ENCODE results near the gene UBE2A. TPM values are rescaled to one million over a fixed set of nuclear protein-coding genes. Genes with fewer than 3 reads are reported as not detected.

UBE2A gene
- total RNA-seq, 1 experiment from 2014 or later = 43.3 TPM

DNA sequence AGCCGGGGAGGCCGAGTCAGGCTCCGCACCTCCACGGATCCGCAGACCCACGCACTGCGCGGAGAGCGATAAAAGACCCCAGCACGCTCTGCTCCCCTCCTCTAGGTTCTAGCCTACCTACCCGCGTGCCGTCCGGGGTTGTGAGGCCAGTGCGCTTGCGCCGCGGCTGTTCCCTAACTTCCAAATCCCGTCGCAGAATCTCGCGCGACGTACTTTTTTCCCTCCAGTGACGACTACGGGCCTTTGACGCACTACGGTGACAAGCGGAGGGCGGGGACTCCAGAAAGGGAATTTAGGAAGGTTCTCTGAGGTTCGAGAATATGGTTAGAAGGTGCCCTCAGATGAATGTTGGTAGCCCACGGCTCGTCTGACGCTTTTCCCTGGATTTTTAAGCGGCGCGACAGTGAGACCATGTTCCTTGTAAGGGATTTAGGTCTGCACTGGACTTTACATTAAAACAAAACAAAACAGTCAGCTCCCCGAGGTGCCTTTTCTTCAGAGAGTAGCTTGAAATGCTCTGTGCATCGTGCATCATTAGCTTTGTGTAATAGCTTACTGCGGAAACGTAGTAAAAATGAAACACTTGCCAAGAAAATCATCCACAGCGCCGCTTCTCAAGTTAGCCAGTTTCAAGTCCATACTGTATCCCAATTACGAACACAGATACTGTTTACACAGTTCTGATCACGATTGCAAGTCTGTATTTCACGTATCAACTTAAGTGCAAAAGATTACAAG lies 32.1 kb downstream of the UBE2A start, which contains the start of gene NKRF:
NKRF (minus strand) TSS at position 145 of the 738 bp plus-strand sequence.
- Mint-ChIP-seq H3K27me3 (ENCODE audit: low read depth) (peaks cover 35% of the 10 kb centered on the region), H3K9me3 (no peaks in the 10 kb centered on the region), H3K4me1 (peaks cover 20% of the 10 kb centered on the region), H3K36me3 (no peaks in the 10 kb centered on the region), H3K4me3 (peak within 1 kb of the TSS; percentile 81), H3K27ac (peak within 1 kb of the TSS; percentile 86)
- ChIA-PET CTCF (interaction anchor here (0.7 to 2.3 kb wide), 5 partner anchors 89 to 151 kb away, joined by 3 to 15 read pairs (median 5); no protein-coding TSS in a partner anchor), POLR2A (interaction anchor here (0.9 kb wide), 1 partner anchor 185 kb away, joined by 3 read pairs; the partner anchor contains the start of gene RPL39)
- peak; percentile 77 for ATAC-seq
- peak; percentile 85 for DNase-seq (ENCODE audit: low spot score)
- 0 out of 2 replicates have a peak, but pooled peaks have one; percentile 32 for TF ChIP-seq JUN (CRISPR knock-in tag; IDR thresholded peaks at IDR 0.05)
- TF ChIP-seq, protein P1, sequence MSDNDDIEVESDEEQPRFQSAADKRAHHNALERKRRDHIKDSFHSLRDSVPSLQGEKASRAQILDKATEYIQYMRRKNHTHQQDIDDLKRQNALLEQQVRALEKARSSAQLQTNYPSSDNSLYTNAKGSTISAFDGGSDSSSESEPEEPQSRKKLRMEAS (CRISPR knock-in tag; IDR thresholded peaks at IDR 0.05) = peak; percentile 70
- TF ChIP-seq, protein P2, sequence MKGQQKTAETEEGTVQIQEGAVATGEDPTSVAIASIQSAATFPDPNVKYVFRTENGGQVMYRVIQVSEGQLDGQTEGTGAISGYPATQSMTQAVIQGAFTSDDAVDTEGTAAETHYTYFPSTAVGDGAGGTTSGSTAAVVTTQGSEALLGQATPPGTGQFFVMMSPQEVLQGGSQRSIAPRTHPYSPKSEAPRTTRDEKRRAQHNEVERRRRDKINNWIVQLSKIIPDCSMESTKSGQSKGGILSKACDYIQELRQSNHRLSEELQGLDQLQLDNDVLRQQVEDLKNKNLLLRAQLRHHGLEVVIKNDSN (CRISPR knock-in tag; IDR thresholded peaks at IDR 0.05) = peak; percentile 27; the same call in 1 of the 2 replicates
- 0 out of 2 replicates have a peak, but pooled peaks have one; percentile 25 for TF ChIP-seq MYBL2 (CRISPR knock-in tag; IDR thresholded peaks at IDR 0.05)
- no peak for TF ChIP-seq TCF7 (CRISPR knock-in tag; IDR thresholded peaks at IDR 0.05; ENCODE audit: low read depth)
- no peak for TF ChIP-seq SMAD4 (CRISPR knock-in tag; IDR thresholded peaks at IDR 0.05)
- TF ChIP-seq, protein P3, sequence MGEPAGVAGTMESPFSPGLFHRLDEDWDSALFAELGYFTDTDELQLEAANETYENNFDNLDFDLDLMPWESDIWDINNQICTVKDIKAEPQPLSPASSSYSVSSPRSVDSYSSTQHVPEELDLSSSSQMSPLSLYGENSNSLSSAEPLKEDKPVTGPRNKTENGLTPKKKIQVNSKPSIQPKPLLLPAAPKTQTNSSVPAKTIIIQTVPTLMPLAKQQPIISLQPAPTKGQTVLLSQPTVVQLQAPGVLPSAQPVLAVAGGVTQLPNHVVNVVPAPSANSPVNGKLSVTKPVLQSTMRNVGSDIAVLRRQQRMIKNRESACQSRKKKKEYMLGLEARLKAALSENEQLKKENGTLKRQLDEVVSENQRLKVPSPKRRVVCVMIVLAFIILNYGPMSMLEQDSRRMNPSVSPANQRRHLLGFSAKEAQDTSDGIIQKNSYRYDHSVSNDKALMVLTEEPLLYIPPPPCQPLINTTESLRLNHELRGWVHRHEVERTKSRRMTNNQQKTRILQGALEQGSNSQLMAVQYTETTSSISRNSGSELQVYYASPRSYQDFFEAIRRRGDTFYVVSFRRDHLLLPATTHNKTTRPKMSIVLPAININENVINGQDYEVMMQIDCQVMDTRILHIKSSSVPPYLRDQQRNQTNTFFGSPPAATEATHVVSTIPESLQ (CRISPR knock-in tag; IDR thresholded peaks at IDR 0.05) = no peak
- TF ChIP-seq EMX1 (CRISPR knock-in tag; IDR thresholded peaks at IDR 0.05) = no peak
- 0 out of 2 replicates have a peak, but pooled peaks have one; percentile 27 for TF ChIP-seq SMAD3 (CRISPR knock-in tag; IDR thresholded peaks at IDR 0.05; ENCODE audit: borderline replicate concordance)

DNA sequence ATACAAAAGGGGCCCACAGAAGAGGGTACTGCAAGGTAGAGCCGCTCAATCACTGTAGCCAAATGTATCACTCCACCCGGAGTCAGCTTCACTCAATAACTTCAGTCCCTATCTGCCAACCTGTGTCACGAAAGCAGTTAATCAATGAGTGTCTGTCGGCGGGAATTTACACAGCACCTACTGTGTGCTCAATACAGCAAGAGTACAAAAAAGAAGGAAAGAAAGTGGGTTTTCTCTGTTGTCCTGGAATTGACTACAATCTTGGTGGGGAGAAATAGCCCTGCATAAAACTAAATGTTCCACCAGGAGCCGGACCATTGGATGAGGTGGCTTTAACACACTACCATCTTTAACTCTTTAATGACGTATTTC lies 32.6 kb downstream of the UBE2A start:
- Mint-ChIP-seq H3K4me1 (peaks cover 20% of the 10 kb centered on the region), H3K9me3 (no peaks in the 10 kb centered on the region), H3K4me3 (peak overlapping the region; percentile 80), H3K27me3 (ENCODE audit: low read depth) (peaks cover 35% of the 10 kb centered on the region), H3K27ac (peak overlapping the region; percentile 86; the same call in 1 of the 2 replicates), H3K36me3 (no peaks in the 10 kb centered on the region)
- ChIA-PET CTCF (interaction anchor here (2.3 kb wide), 1 partner anchor 95 kb away, joined by 9 read pairs; no protein-coding TSS in a partner anchor), POLR2A (no interaction called here)
- DNase-seq (ENCODE audit: low spot score) (no peak), ATAC-seq (no peak)
- TF ChIP-seq EMX1 (CRISPR knock-in tag; IDR thresholded peaks at IDR 0.05) (no peak), SMAD4 (CRISPR knock-in tag; IDR thresholded peaks at IDR 0.05) (no peak), ZBTB21 (CRISPR knock-in tag; IDR thresholded peaks at IDR 0.05; ENCODE audit: borderline replicate concordance) (no peak), CREB1 (CRISPR knock-in tag; IDR thresholded peaks at IDR 0.05) (no peak), NR1H2 (CRISPR knock-in tag; IDR thresholded peaks at IDR 0.05) (no peak), SOX15 (CRISPR knock-in tag; IDR thresholded peaks at IDR 0.05) (no peak)
- TF ChIP-seq, protein P4, sequence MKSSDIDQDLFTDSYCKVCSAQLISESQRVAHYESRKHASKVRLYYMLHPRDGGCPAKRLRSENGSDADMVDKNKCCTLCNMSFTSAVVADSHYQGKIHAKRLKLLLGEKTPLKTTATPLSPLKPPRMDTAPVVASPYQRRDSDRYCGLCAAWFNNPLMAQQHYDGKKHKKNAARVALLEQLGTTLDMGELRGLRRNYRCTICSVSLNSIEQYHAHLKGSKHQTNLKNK (CRISPR knock-in tag; IDR thresholded peaks at IDR 0.05) = no peak
- TF ChIP-seq, protein P5, sequence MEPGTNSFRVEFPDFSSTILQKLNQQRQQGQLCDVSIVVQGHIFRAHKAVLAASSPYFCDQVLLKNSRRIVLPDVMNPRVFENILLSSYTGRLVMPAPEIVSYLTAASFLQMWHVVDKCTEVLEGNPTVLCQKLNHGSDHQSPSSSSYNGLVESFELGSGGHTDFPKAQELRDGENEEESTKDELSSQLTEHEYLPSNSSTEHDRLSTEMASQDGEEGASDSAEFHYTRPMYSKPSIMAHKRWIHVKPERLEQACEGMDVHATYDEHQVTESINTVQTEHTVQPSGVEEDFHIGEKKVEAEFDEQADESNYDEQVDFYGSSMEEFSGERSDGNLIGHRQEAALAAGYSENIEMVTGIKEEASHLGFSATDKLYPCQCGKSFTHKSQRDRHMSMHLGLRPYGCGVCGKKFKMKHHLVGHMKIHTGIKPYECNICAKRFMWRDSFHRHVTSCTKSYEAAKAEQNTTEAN (CRISPR knock-in tag; IDR thresholded peaks at IDR 0.05) = no peak
- TF ChIP-seq, protein P6, sequence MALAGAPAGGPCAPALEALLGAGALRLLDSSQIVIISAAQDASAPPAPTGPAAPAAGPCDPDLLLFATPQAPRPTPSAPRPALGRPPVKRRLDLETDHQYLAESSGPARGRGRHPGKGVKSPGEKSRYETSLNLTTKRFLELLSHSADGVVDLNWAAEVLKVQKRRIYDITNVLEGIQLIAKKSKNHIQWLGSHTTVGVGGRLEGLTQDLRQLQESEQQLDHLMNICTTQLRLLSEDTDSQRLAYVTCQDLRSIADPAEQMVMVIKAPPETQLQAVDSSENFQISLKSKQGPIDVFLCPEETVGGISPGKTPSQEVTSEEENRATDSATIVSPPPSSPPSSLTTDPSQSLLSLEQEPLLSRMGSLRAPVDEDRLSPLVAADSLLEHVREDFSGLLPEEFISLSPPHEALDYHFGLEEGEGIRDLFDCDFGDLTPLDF (CRISPR knock-in tag; IDR thresholded peaks at IDR 0.05) = no peak
- TF ChIP-seq, protein P7, sequence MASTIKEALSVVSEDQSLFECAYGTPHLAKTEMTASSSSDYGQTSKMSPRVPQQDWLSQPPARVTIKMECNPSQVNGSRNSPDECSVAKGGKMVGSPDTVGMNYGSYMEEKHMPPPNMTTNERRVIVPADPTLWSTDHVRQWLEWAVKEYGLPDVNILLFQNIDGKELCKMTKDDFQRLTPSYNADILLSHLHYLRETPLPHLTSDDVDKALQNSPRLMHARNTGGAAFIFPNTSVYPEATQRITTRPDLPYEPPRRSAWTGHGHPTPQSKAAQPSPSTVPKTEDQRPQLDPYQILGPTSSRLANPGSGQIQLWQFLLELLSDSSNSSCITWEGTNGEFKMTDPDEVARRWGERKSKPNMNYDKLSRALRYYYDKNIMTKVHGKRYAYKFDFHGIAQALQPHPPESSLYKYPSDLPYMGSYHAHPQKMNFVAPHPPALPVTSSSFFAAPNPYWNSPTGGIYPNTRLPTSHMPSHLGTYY (CRISPR knock-in tag; IDR thresholded peaks at IDR 0.05) = no peak
- TF ChIP-seq, protein P8, sequence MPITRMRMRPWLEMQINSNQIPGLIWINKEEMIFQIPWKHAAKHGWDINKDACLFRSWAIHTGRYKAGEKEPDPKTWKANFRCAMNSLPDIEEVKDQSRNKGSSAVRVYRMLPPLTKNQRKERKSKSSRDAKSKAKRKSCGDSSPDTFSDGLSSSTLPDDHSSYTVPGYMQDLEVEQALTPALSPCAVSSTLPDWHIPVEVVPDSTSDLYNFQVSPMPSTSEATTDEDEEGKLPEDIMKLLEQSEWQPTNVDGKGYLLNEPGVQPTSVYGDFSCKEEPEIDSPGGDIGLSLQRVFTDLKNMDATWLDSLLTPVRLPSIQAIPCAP (CRISPR knock-in tag; IDR thresholded peaks at IDR 0.05) = no peak
- TF ChIP-seq, protein P9, sequence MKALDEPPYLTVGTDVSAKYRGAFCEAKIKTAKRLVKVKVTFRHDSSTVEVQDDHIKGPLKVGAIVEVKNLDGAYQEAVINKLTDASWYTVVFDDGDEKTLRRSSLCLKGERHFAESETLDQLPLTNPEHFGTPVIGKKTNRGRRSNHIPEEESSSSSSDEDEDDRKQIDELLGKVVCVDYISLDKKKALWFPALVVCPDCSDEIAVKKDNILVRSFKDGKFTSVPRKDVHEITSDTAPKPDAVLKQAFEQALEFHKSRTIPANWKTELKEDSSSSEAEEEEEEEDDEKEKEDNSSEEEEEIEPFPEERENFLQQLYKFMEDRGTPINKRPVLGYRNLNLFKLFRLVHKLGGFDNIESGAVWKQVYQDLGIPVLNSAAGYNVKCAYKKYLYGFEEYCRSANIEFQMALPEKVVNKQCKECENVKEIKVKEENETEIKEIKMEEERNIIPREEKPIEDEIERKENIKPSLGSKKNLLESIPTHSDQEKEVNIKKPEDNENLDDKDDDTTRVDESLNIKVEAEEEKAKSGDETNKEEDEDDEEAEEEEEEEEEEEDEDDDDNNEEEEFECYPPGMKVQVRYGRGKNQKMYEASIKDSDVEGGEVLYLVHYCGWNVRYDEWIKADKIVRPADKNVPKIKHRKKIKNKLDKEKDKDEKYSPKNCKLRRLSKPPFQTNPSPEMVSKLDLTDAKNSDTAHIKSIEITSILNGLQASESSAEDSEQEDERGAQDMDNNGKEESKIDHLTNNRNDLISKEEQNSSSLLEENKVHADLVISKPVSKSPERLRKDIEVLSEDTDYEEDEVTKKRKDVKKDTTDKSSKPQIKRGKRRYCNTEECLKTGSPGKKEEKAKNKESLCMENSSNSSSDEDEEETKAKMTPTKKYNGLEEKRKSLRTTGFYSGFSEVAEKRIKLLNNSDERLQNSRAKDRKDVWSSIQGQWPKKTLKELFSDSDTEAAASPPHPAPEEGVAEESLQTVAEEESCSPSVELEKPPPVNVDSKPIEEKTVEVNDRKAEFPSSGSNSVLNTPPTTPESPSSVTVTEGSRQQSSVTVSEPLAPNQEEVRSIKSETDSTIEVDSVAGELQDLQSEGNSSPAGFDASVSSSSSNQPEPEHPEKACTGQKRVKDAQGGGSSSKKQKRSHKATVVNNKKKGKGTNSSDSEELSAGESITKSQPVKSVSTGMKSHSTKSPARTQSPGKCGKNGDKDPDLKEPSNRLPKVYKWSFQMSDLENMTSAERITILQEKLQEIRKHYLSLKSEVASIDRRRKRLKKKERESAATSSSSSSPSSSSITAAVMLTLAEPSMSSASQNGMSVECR (CRISPR knock-in tag; IDR thresholded peaks at IDR 0.05; ENCODE audit: borderline replicate concordance) = no peak
